Activated CD8-positive, alpha-beta memory T cell treated with anti-CD3 and anti-CD28 coated beads, Interleukin-2, amount 50 U/mL, for 48 hours (primary cell): Measurements from ENCODE around the gene SYT7.
A peak's percentile ranks its signal among the peaks of the same experiment; 100 is the strongest.
"Not testable (repeated sequence)": the region's sequence is repeated elsewhere in the genome, so short reads cannot be mapped to it uniquely, and the experiment has no call there.

Experiments
- DNase-seq: peaks from one replicate; pipeline ENCODE4 v3.0.0-alpha.2; 2020

SYT7 gene

GRCh38 chr11:61581030-61581928 is at the start of gene SYT7:
Gene SYT7, minus strand, starts transcription at chr11:61581076. Its CDS starts 256 bp downstream, at chr11:61580820.
- peak; percentile 100 for DNase-seq

GRCh38 chr11:61630089-61630488 is 49.2 kb upstream of the SYT7 start:
- DNase-seq, result no peak

GRCh38 chr11:61629082-61629833 is 48.4 kb upstream of the SYT7 start:
- DNase-seq, result no peak

- DNase-seq, result no peak
Observed at GRCh38 chr11:61628662-61628970, 47.7 kb upstream of the SYT7 start.

GRCh38 chr11:61627850-61628661 is 47.2 kb upstream of the SYT7 start:
- peak; percentile 77 for DNase-seq

GRCh38 chr11:61626580-61627380 is 45.9 kb upstream of the SYT7 start:
- DNase-seq, result no peak

- DNase-seq, result no peak
Observed at GRCh38 chr11:61625525-61625924, 44.6 kb upstream of the SYT7 start.

- DNase-seq, result no peak
Observed at GRCh38 chr11:61621917-61622585, 41.2 kb upstream of the SYT7 start.

GRCh38 chr11:61619471-61620226 is 38.8 kb upstream of the SYT7 start:
- DNase-seq, result no peak

- no peak for DNase-seq
Observed at GRCh38 chr11:61618978-61619377, 38.1 kb upstream of the SYT7 start.

- DNase-seq, result no peak
Observed at GRCh38 chr11:61617515-61617914, 36.6 kb upstream of the SYT7 start.

GRCh38 chr11:61616434-61616833 is 35.6 kb upstream of the SYT7 start:
- no peak for DNase-seq

- DNase-seq, result not testable (repeated sequence)
Observed at GRCh38 chr11:61614782-61615181, 33.9 kb upstream of the SYT7 start.

- DNase-seq, result no peak
Observed at GRCh38 chr11:61613870-61614269, 33.0 kb upstream of the SYT7 start.

GRCh38 chr11:61613051-61613450 is 32.2 kb upstream of the SYT7 start:
- no peak for DNase-seq

- no peak for DNase-seq
Observed at GRCh38 chr11:61611309-61611708, 30.4 kb upstream of the SYT7 start.

GRCh38 chr11:61610905-61611304 is 30.0 kb upstream of the SYT7 start:
- no peak for DNase-seq

GRCh38 chr11:61609980-61610366 is 29.1 kb upstream of the SYT7 start:
- DNase-seq, result no peak

GRCh38 chr11:61609000-61609979 is 28.4 kb upstream of the SYT7 start:
- DNase-seq, result no peak
